NCI-H2227 treated with DMSO at 0.1 percent for 48 hours (cell line): ENCODE results near the gene COQ7.
A peak's percentile ranks its signal among the peaks of the same experiment; 100 is the strongest.

ENCODE experiments used
- DNase-seq: peaks from one replicate; lab custom pipeline; 2025; lab: John Stamatoyannopoulos, UW

The COQ7 gene

GRCh38 chr16:19086322-19087199 is 19.1 kb downstream of the COQ7 start:
- peak; percentile 83 for DNase-seq

GRCh38 chr16:19088341-19088916 is 21.0 kb downstream of the COQ7 start:
- DNase-seq = no peak

- DNase-seq = no peak
These were observed 22.1 kb downstream of the COQ7 start for GRCh38 chr16:19089410-19089955.

DNA sequence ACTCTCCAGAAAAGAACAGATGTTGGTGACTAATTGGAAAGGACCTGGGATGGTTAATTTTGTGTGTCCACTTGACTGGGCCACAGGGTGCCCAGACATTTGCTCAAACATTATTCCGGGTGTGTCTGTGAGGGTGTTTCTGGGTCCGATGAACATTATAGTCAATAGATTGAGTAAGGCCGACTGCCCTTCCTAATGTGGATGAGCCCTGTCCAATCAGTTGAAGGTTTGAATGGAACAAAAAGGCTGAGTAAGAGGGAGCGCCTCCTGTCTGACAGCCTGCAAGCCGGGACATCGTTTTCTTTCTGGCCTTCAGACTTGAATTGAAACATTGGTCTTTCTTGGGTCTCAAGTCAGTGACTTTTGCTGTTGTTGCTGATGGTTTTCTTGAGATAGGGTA is 23.5 kb downstream of the COQ7 start:
- no peak for DNase-seq

DNA sequence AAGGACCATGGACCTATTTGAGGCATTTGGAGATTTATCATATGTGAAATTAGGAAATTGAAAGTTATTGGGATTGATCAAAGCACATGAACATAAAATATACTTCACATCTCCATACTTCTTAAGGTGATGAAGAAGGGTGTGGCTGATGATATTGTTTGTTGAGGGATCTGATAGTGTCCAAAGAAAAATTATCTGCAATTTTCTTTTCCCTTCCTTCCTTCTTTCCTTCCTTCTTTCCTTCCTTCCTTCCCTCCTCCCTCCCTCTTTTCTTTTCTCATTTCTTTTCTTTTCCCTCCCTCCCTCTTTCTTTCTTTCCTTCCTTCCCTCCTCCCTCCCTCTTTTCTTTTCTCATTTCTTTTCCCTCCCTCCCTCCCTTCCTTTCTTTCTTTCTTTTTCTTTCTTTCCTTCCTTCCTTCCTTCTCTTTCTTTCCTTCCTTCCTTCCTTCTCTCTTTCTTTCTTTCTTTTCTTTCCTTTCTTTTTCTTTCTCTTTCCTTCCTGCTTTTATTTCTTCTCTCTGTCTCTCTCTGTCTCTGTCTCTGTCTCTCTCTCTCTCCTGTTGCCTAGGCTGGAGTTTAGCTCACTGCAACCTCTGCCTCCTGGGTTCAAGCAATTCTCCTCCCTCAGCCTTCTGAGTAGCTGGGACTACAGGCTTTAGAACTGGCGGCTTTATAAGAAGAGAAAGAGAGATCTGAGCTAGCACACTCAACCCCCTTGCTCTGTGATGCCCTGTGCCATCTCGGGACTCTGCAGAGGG is 25.4 kb downstream of the COQ7 start:
- DNase-seq = no peak

DNA sequence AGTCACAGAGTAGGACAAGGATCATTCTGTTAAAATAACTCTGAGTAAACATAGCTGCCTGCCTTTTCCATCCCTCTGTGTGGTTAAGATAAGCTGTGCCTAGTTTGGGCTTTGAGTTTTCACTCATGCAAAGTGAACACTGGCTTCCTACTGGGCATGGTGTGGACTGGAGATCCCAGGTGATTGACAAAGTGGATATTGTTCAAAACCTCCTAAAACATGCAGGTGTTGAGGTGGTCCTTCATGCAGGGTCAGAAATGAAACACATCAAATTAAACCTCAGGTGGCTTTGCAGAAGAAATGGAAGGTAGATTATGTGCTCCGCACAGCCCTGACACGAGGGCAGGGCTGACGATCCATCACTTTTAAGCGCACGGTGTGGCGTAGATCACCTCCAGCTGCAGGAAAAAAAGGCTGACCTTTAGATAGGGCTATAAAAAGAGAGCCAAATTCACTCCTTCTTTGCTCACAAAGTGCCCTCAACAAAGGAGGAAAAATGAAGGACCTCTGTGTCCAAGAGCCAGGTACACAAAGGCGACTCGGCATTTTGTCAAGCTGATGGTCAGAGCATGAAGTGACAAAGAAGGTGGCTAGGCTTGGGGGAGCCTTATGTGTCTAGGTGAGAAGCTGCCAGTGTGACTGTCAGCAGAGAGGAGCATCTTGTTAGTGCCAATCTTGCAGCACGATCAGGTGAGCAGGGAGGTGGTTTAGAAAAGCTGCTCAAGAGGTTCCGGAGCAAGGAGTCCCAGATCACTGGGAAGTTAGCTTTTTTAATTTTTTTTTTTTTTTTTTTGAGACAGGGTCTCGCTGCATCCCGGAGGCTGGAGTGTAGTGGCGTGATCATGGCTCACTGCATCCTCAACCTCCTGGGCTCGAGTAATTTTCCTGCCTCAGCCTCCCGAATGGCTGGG is 26.5 kb downstream of the COQ7 start:
- DNase-seq = no peak

DNA sequence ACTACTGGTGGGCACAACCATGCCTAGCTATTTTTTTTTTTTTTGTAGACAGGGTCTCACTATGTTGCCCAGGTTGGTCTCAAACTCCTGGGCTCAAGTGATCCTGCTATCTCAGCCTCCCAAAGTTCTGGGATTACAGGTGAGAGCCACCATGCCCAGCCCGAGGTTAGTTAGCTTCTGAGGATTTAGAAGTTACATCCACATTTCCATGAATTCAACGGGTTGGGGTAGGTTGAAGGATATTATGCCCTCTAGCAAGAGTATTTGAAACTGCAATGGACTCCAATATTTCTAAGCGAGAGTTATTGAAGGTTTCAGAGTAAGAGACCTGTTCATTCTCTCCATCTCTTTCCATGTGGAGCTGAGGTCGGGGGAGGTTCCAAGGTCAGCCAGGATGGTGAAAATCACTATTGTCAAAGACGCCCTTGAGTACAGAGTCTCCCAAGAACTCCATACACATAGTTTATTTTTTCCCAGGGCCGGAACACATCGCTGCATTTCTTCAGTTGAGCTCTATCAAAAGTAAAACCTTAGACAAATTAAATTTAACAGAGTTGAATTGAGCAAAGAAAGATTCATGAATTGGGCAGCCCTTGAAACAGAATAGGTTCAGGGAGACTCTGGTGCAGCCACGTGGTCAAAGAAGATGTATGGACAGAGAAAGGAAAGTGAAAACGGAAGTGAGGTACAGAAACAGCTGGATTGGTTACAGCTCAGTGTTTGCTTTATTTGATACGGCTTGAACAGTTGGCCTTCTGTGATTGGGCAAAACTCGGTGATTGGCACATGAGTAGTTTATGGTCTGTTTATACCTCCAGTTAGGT is 27.3 kb downstream of the COQ7 start:
- DNase-seq = no peak

DNA sequence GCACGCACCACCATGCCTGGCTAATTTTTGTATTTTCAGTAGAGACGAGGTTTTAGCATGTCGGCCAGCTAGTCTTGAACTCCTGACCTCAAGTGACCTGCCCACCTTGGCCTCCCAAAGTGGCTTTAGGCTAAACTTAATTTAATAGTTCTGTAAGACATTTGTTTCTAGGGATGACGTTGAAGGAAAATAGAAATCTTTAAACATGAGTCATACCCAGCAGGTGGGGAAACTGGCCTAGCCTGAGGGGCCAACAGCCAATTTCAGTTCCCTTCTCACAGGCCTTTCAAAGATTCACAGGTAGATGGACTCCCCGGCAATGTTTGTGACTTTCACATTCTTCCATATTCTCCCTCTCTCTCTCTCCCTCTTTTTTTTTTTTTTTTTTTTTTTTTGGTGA is 28.2 kb downstream of the COQ7 start:
- no peak for DNase-seq

GRCh38 chr16:19098173-19098572 is 30.8 kb downstream of the COQ7 start:
- no peak for DNase-seq

- DNase-seq = no peak
These were observed 34.9 kb downstream of the COQ7 start for GRCh38 chr16:19102187-19102872.

GRCh38 chr16:19104607-19105006 is 37.2 kb downstream of the COQ7 start:
- DNase-seq = no peak

GRCh38 chr16:19105131-19105530 is 37.7 kb downstream of the COQ7 start:
- no peak for DNase-seq

- DNase-seq = no peak
These were observed 38.6 kb downstream of the COQ7 start for GRCh38 chr16:19105891-19106624.

GRCh38 chr16:19106625-19107020 is 39.2 kb downstream of the COQ7 start:
- DNase-seq = no peak

GRCh38 chr16:19108409-19109287 is 41.2 kb downstream of the COQ7 start:
- no peak for DNase-seq

- no peak for DNase-seq
These were observed 41.9 kb downstream of the COQ7 start for GRCh38 chr16:19109288-19109664.

DNA sequence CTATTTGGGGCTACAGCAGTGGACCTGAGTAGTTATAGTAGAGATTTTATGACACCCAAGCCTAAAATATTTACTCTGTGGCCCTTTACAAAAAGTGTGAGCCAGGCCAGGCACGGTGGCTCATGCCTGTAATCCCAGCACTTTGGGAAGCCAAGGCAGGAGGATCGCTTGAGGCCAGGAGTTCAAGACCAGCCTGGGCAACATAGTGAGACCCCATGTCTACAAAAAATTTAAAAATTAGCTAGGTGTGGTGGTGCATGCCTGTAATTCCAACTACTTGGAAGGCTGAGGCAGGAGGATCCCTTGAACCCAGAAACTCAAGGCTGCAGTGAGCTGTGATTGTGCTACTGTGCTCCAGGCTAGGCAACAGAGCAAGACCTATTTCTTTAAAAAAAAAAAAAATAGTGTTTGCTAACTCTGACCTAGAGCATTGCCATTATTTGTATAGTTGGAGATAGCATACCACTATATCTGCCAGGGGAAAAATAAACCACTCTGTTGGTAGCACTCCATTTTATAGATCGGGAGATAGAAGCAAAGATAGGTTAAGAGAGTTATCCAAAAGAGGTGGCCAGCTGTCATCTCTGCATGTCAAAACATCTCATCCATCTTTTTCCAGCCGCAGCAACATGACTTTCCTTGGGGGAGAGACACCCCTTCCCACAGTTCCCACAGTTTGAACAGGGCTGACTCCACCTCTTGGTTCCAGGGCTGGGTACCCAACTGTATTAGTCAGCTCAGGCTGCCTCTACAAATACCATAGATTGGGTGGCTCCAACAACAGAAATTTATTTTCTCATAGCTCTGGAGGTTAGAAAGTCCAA is 43.3 kb downstream of the COQ7 start:
- no peak for DNase-seq

DNA sequence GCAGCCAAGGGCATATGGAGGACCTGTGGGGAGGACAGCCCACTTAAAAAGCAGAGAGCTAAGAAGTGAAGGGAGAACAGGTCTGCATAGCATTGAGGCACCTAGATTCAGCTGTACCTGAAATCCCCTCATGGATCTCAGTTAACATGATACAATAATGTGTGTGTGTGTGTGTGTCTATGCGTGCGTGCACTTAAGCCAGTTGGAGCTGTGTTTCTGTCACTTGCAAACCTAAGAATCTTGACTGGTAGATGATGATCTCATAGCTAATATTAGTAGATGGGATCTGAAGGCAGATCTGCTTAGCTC is 44.6 kb downstream of the COQ7 start:
- no peak for DNase-seq
